ENCODE measurements around the gene FAM180B. TPM values are rescaled to one million over a fixed set of nuclear protein-coding genes. Genes with fewer than 3 reads are reported as not detected.

FAM180B gene
- total RNA-seq, 2 donors from 2014 or later: 0.27 to 3.4 TPM

GRCh38 chr11:47591764-47592163 is 5.3 kb downstream of the FAM180B start:
- no peak for TF ChIP-seq CTCF (IDR thresholded peaks at IDR 0.05)
- ATAC-seq (ENCODE audit: insufficient number of reproducible peaks, low FRiP score, low read depth) (no peak), DNase-seq (ENCODE audit: low spot score) (no peak)
- Histone ChIP-seq H3K4me1 (ENCODE audit: control insufficient read depth in 1 of 2, low read depth in 2 of 2) (peaks cover 12 to 22% of the 10 kb centered on the region in 2 donors), H3K9me3 (no peaks in the 10 kb centered on the region), H3K4me3 (no peak overlapping the region), H3K27ac (no peak overlapping the region), H3K36me3 (no peaks in the 10 kb centered on the region), H3K27me3 (replicated peaks; ENCODE audit: insufficient read depth) (peaks cover 10% of the 10 kb centered on the region)

- H3K36me3 ChIP-seq: no peaks in the 10 kb centered on the region
- H3K27me3 ChIP-seq (replicated peaks; ENCODE audit: insufficient read depth): peaks cover 10% of the 10 kb centered on the region
- no peak for TF ChIP-seq CTCF (IDR thresholded peaks at IDR 0.05)
- no peak overlapping the region for H3K4me3 ChIP-seq
- peaks cover 12 to 22% of the 10 kb centered on the region in 2 donors for H3K4me1 ChIP-seq (ENCODE audit: control insufficient read depth in 1 of 2, low read depth in 2 of 2)
- H3K9me3 ChIP-seq: no peaks in the 10 kb centered on the region
- H3K27ac ChIP-seq: no peak overlapping the region
- ATAC-seq (ENCODE audit: insufficient number of reproducible peaks, low FRiP score, low read depth): no peak
- no peak for DNase-seq (ENCODE audit: low spot score)
These were observed 5.8 kb downstream of the FAM180B start for GRCh38 chr11:47592251-47592650.

- no peaks in the 10 kb centered on the region for H3K36me3 ChIP-seq
- H3K4me1 ChIP-seq (ENCODE audit: control insufficient read depth in 1 of 2, low read depth in 2 of 2): peaks cover 12 to 22% of the 10 kb centered on the region in 2 donors
- TF ChIP-seq CTCF (IDR thresholded peaks at IDR 0.05): no peak
- peaks cover 10% of the 10 kb centered on the region for H3K27me3 ChIP-seq (replicated peaks; ENCODE audit: insufficient read depth)
- DNase-seq (ENCODE audit: low spot score) (no peak), ATAC-seq (ENCODE audit: insufficient number of reproducible peaks, low FRiP score, low read depth) (no peak)
- H3K9me3 ChIP-seq: no peaks in the 10 kb centered on the region
- no peak overlapping the region for H3K4me3 ChIP-seq
- no peak overlapping the region for H3K27ac ChIP-seq
These were observed 6.5 kb downstream of the FAM180B start for GRCh38 chr11:47592970-47593369.

- no peak overlapping the region for H3K27ac ChIP-seq
- ATAC-seq (ENCODE audit: insufficient number of reproducible peaks, low FRiP score, low read depth): no peak
- peaks cover 12 to 22% of the 10 kb centered on the region in 2 donors for H3K4me1 ChIP-seq (ENCODE audit: control insufficient read depth in 1 of 2, low read depth in 2 of 2)
- no peaks in the 10 kb centered on the region for H3K36me3 ChIP-seq
- peak overlapping the region; percentile 65 for H3K4me3 ChIP-seq
- TF ChIP-seq CTCF (IDR thresholded peaks at IDR 0.05): no peak
- H3K27me3 ChIP-seq (replicated peaks; ENCODE audit: insufficient read depth): peaks cover 10% of the 10 kb centered on the region
- no peak for DNase-seq (ENCODE audit: low spot score)
- no peaks in the 10 kb centered on the region for H3K9me3 ChIP-seq
These were observed 7.0 kb downstream of the FAM180B start for GRCh38 chr11:47593492-47593933.

GRCh38 chr11:47593934-47594855 is 7.7 kb downstream of the FAM180B start, which contains the start of gene C1QTNF4:
C1QTNF4 (minus strand) TSS chr11:47594411; CDS start chr11:47590810, 3,601 bp downstream.
- Histone ChIP-seq H3K9me3 (no peaks in the 10 kb centered on the region), H3K36me3 (no peaks in the 10 kb centered on the region), H3K4me1 (ENCODE audit: control insufficient read depth in 1 of 2, low read depth in 2 of 2) (peaks cover 12 to 22% of the 10 kb centered on the region in 2 donors), H3K4me3 (peak within 1 kb of the TSS; percentile 65), H3K27me3 (replicated peaks; ENCODE audit: insufficient read depth) (peaks cover 10% of the 10 kb centered on the region), H3K27ac (no peak within 1 kb of the TSS)
- no peak for TF ChIP-seq CTCF (IDR thresholded peaks at IDR 0.05)
- ATAC-seq (ENCODE audit: insufficient number of reproducible peaks, low FRiP score, low read depth): no peak
- DNase-seq (ENCODE audit: low spot score): no peak
